ENCODE results near the gene GRB2. TPM values are rescaled to one million over a fixed set of nuclear protein-coding genes. Genes with fewer than 3 reads are reported as not detected.
"Not testable (repeated sequence)": the region's sequence is repeated elsewhere in the genome, so short reads cannot be mapped to it uniquely, and the experiment has no call there.

The GRB2 gene
- polyA plus RNA-seq, 4 donors: 96.8 to 117 (median 102) TPM

GRCh38 chr17:75356260-75356937, 49.1 kb downstream of the GRB2 start:
- DNase-seq (ENCODE audit: low read depth in 4 of 4, low spot score in 3 of 4): no peak

- DNase-seq (ENCODE audit: low read depth in 4 of 4, low spot score in 3 of 4): no peak
Measured at GRCh38 chr17:75353176-75353575, 52.3 kb downstream of the GRB2 start.

GRCh38 chr17:75352079-75352569, 53.4 kb downstream of the GRB2 start:
- DNase-seq (ENCODE audit: low read depth in 4 of 4, low spot score in 3 of 4): peak; percentile 47 to 70 (median 58)

- DNase-seq (ENCODE audit: low read depth in 4 of 4, low spot score in 3 of 4): no peak
Measured at GRCh38 chr17:75350706-75351105, 54.8 kb downstream of the GRB2 start.

- DNase-seq (ENCODE audit: low read depth in 4 of 4, low spot score in 3 of 4): no peak
Measured at GRCh38 chr17:75350029-75350428, 55.4 kb downstream of the GRB2 start.

- no peak for DNase-seq (ENCODE audit: low read depth in 4 of 4, low spot score in 3 of 4)
Measured at GRCh38 chr17:75349589-75349988, 55.9 kb downstream of the GRB2 start.

GRCh38 chr17:75348386-75349012, 57.0 kb downstream of the GRB2 start:
- DNase-seq (ENCODE audit: low read depth in 4 of 4, low spot score in 3 of 4): no peak

- no peak for DNase-seq (ENCODE audit: low read depth in 4 of 4, low spot score in 3 of 4)
Measured at GRCh38 chr17:75346906-75347305, 58.6 kb downstream of the GRB2 start.

- DNase-seq (ENCODE audit: low read depth in 4 of 4, low spot score in 3 of 4): not testable (repeated sequence)
Measured at GRCh38 chr17:75346368-75346767, 59.1 kb downstream of the GRB2 start.

GRCh38 chr17:75345514-75346167, 59.8 kb downstream of the GRB2 start:
- no peak for DNase-seq (ENCODE audit: low read depth in 4 of 4, low spot score in 3 of 4)

- no peak for DNase-seq (ENCODE audit: low read depth in 4 of 4, low spot score in 3 of 4)
Measured at GRCh38 chr17:75344666-75345065, 60.8 kb downstream of the GRB2 start.

- DNase-seq (ENCODE audit: low read depth in 4 of 4, low spot score in 3 of 4): no peak
Measured at GRCh38 chr17:75342996-75343395, 62.5 kb downstream of the GRB2 start.

GRCh38 chr17:75341784-75342486, 63.5 kb downstream of the GRB2 start:
- no peak for DNase-seq (ENCODE audit: low read depth in 4 of 4, low spot score in 3 of 4)

GRCh38 chr17:75340631-75341030, 64.8 kb downstream of the GRB2 start:
- DNase-seq (ENCODE audit: low read depth in 4 of 4, low spot score in 3 of 4): no peak

- no peak for DNase-seq (ENCODE audit: low read depth in 4 of 4, low spot score in 3 of 4)
Measured at GRCh38 chr17:75339971-75340370, 65.5 kb downstream of the GRB2 start.

- DNase-seq (ENCODE audit: low read depth in 4 of 4, low spot score in 3 of 4): no peak
Measured at GRCh38 chr17:75338335-75338734, 67.1 kb downstream of the GRB2 start.

GRCh38 chr17:75335315-75335714, 70.2 kb downstream of the GRB2 start:
- DNase-seq (ENCODE audit: low read depth in 4 of 4, low spot score in 3 of 4): no peak

- DNase-seq (ENCODE audit: low read depth in 4 of 4, low spot score in 3 of 4): no peak
Measured at GRCh38 chr17:75334723-75335122, 70.8 kb downstream of the GRB2 start.

- DNase-seq (ENCODE audit: low read depth in 4 of 4, low spot score in 3 of 4): no peak
Measured at GRCh38 chr17:75331671-75332070, 73.8 kb downstream of the GRB2 start.

GRCh38 chr17:75327757-75328156, 77.7 kb downstream of the GRB2 start:
- DNase-seq (ENCODE audit: low read depth in 4 of 4, low spot score in 3 of 4): no peak

GRCh38 chr17:75326226-75326848, 79.1 kb downstream of the GRB2 start:
- DNase-seq (ENCODE audit: low read depth in 4 of 4, low spot score in 3 of 4): no peak
